Tibial nerve (tissue), 4 donors: Measurements from ENCODE around the gene CORO7. TPM values are rescaled to one million over a fixed set of nuclear protein-coding genes. Genes with fewer than 3 reads are reported as not detected.

Source experiments
- DNase-seq, 2 donors: peaks; one replicate each; pipeline ENCODE4 v3.0.0-alpha.2; 2019; ENCODE audit warnings: low spot score in 2 of 2
- H3K27ac ChIP-seq, 4 donors: fragments of 200-600 bp; sonication (generic) in 3 of 4; one replicate each; pipeline ENCODE4 v1.5.1; 2017 to 2019; ENCODE audit warnings: mild to moderate bottlenecking in 1 of 4
- H3K27me3 ChIP-seq, 2 donors: fragments of 200-600 bp; sonication (generic) in 1 of 2; one replicate each; pipeline versions ENCODE4 v1.5.1 to v1.6.0; 2017 to 2019
- H3K36me3 ChIP-seq, 3 donors: fragments of 200-600 bp; sonication (generic); one replicate each; pipeline ENCODE4 v1.5.1; 2018 to 2019
- H3K4me1 ChIP-seq, 4 donors: fragments of 200-600 bp; sonication (generic) in 3 of 4; one replicate each; pipeline ENCODE4 v1.5.1; 2017 to 2019
- H3K4me3 ChIP-seq, 4 donors: fragments of 200-600 bp; sonication (generic) in 3 of 4; one replicate each; pipeline ENCODE4 v1.5.1; 2017 to 2019; ENCODE audit warnings: mild to moderate bottlenecking in 1 of 4, moderate library complexity in 1 of 4
- H3K9me3 ChIP-seq, 4 donors: fragments of 200-600 bp; sonication (generic) in 3 of 4; one replicate each; pipeline ENCODE4 v1.5.1; 2017 to 2019
- EP300 ChIP-seq, 2 donors: sonication (generic); formaldehyde crosslinking; IDR thresholded peaks; one replicate each; pipeline ENCODE4 v1.6.1; 2017; ENCODE audit warnings: antibody characterized with exemption in 2 of 2, mild to moderate bottlenecking in 1 of 2
- POLR2A ChIP-seq, 2 donors: fragments of 450-650 bp; IDR thresholded peaks; one replicate each; pipeline ENCODE4 v1.6.1; 2017; ENCODE audit warnings: antibody characterized with exemption in 2 of 2, mild to moderate bottlenecking in 2 of 2, moderate library complexity in 2 of 2
- WGBS, 2 donors: methylation state at CpG; one replicate each; pipeline ENCODE4 v1.1.5; 2018; 5-methylcytosine and 5-hydroxymethylcytosine counted together
- total RNA-seq, 4 donors: library from RNA; depleted of rRNA; stranded (reverse); fragments of >200 nt; gene quantifications; one replicate each; pipeline ENCODE4 v1.1.0, GENCODE V29; 2016
- TF ChIP-seq, protein P1 (sequence below), 5 experiments: fragments of 200-600 bp in 3 of 5; fragments of 450-650 bp in 2 of 5; sonication (generic) in 3 of 5; IDR thresholded peaks; one replicate each; pipeline ENCODE4 v1.5.1; 2016 to 2019; ENCODE audit warnings: antibody characterized with exemption in 5 of 5, mild to moderate bottlenecking in 3 of 5, moderate library complexity in 2 of 5

The CORO7 gene
- total RNA-seq, 4 donors from 2014 or later: 27.8 to 77.4 (median 52.1) TPM

- no peaks in the 10 kb centered on the region for H3K9me3 ChIP-seq
- peaks cover 0 to 32% (median 4%) of the 10 kb centered on the region in 3 donors for H3K36me3 ChIP-seq
- peaks cover 0 to 30% (median 14%) of the 10 kb centered on the region in 4 donors for H3K4me1 ChIP-seq
- no peak for DNase-seq
- H3K27ac ChIP-seq: peak overlapping the region in 1 of 4 donors; percentile 96
- peak overlapping the region in 3 of 4 donors; percentile 83 to 94 (median 85) for H3K4me3 ChIP-seq
- 86 to 88% methylated on average over 12 of the region's 12 CpGs for WGBS, 2 donors
- TF ChIP-seq, protein P1, sequence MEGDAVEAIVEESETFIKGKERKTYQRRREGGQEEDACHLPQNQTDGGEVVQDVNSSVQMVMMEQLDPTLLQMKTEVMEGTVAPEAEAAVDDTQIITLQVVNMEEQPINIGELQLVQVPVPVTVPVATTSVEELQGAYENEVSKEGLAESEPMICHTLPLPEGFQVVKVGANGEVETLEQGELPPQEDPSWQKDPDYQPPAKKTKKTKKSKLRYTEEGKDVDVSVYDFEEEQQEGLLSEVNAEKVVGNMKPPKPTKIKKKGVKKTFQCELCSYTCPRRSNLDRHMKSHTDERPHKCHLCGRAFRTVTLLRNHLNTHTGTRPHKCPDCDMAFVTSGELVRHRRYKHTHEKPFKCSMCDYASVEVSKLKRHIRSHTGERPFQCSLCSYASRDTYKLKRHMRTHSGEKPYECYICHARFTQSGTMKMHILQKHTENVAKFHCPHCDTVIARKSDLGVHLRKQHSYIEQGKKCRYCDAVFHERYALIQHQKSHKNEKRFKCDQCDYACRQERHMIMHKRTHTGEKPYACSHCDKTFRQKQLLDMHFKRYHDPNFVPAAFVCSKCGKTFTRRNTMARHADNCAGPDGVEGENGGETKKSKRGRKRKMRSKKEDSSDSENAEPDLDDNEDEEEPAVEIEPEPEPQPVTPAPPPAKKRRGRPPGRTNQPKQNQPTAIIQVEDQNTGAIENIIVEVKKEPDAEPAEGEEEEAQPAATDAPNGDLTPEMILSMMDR (IDR thresholded peaks at IDR 0.05): no peak
- TF ChIP-seq POLR2A (IDR thresholded peaks at IDR 0.05) (no peak), EP300 (IDR thresholded peaks at IDR 0.05) (no peak)
- no peaks in the 10 kb centered on the region for H3K27me3 ChIP-seq
Observed at GRCh38 chr16:4426722-4427372, 10.5 kb upstream of the CORO7 start.

DNA sequence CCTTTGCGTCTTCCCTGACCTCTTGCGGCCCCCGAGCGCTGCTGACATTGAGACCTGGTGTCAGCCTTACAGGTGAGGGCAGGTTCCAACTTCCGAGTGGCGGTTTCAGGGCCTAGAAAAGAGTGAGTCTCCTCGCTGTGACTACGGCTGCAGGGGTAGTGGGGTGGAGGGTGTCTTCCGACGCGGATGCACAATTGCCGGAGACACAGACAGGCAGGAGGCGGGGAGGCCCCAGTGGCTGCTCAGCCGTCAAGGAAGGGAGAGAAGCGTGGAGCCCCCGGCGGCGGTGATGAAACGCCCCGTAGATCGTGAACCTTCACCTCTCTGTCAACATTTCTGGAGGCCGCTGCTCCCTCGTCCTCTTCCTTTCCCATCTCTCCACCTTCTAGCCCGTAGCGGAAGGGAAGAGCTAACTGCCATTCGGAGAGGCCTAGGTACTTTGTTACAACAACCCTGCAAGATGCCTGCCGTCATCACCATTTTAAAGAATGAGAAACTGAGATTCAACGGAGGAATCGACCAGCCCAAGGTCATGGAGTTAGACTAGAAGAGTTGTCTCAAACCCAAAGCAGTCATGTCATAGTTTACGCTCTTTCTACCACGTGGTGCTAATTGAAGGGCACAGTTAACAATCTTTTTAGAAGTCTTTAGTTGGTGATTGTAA, 9.8 kb upstream of the CORO7 start:
- peak overlapping the region; percentile 69 to 94 (median 84) for H3K4me3 ChIP-seq
- DNase-seq: no peak
- H3K4me1 ChIP-seq: peaks cover 0 to 30% (median 14%) of the 10 kb centered on the region in 4 donors
- 3 to 4% methylated on average over 27 to 28 of the region's 31 CpGs for WGBS, 2 donors
- no peaks in the 10 kb centered on the region for H3K9me3 ChIP-seq
- peaks cover 0 to 25% (median 0%) of the 10 kb centered on the region in 3 donors for H3K36me3 ChIP-seq
- H3K27me3 ChIP-seq: no peaks in the 10 kb centered on the region
- TF ChIP-seq, protein P1 (IDR thresholded peaks at IDR 0.05): no peak
- TF ChIP-seq EP300 (IDR thresholded peaks at IDR 0.05) (no peak), POLR2A (IDR thresholded peaks at IDR 0.05) (no peak)
- H3K27ac ChIP-seq: peak overlapping the region; percentile 93 to 96 (median 94)

DNA sequence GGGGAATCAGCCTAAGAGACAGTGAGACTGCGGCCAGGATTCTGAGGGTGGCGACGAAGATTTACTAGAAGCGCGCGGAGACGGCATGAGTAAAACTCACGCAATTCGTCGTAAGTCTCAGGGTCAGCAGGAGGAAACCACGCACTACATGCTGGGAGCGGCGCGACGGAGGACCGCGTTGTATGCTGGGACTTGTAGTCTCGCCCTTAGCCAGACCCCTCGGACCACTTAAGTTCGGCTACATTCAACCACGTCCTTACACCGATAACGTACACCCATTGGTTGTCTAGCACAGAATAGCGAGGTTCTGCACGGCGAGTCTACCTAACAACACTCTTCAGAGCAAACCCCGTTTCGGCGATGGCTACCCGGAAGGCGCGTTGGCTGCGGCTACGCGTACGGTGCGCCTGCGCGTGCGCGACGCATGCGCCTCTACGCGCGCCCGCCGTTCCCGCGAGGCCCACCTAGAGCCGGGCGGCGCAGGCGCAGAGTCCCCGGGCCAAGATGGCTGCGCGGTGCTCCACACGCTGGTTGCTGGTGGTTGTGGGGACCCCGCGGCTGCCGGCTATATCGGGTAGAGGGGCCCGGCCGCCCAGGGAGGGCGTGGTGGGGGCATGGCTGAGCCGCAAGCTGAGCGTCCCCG, 9.1 kb upstream of the CORO7 start, which contains the start of gene DNAJA3:
DNAJA3 (plus strand) TSS at position 491 of the 643 bp plus-strand sequence; CDS start at position 505, 14 bp downstream.
- Histone ChIP-seq H3K4me1 (peaks cover 0 to 30% (median 14%) of the 10 kb centered on the region in 4 donors), H3K9me3 (no peaks in the 10 kb centered on the region), H3K4me3 (peak within 1 kb of the TSS; percentile 69 to 94 (median 84)), H3K27me3 (no peaks in the 10 kb centered on the region), H3K27ac (peak within 1 kb of the TSS; percentile 93 to 96 (median 94)), H3K36me3 (peaks cover 0 to 23% (median 0%) of the 10 kb centered on the region in 3 donors)
- TF ChIP-seq EP300 (IDR thresholded peaks at IDR 0.05): peak; percentile 30 to 92
- TF ChIP-seq, protein P1 (IDR thresholded peaks at IDR 0.05): peak in 2 of 5 experiments; percentile 35 to 48
- peak; percentile 61 to 62 for TF ChIP-seq POLR2A (IDR thresholded peaks at IDR 0.05)
- peak; percentile 83 to 84 for DNase-seq
- WGBS, 2 donors: 0 to 1% methylated on average over 37 to 58 of the region's 68 CpGs

- H3K9me3 ChIP-seq: no peaks in the 10 kb centered on the region
- no peak for DNase-seq
- 73 to 74% methylated on average over 8 of the region's 8 CpGs for WGBS, 2 donors
- H3K36me3 ChIP-seq: no peaks in the 10 kb centered on the region
- H3K27me3 ChIP-seq: no peaks in the 10 kb centered on the region
- H3K4me1 ChIP-seq: peaks cover 0 to 16% (median 7%) of the 10 kb centered on the region in 4 donors
- H3K4me3 ChIP-seq: no peak overlapping the region
- no peak overlapping the region for H3K27ac ChIP-seq
- TF ChIP-seq EP300 (IDR thresholded peaks at IDR 0.05): no peak
- TF ChIP-seq, protein P1 (IDR thresholded peaks at IDR 0.05): no peak
- TF ChIP-seq POLR2A (IDR thresholded peaks at IDR 0.05): no peak
Observed at GRCh38 chr16:4420505-4421105, 4.2 kb upstream of the CORO7 start.
